HepG2 (cell line): ENCODE data around the gene MUTYH. TPM values are rescaled to one million over a fixed set of nuclear protein-coding genes. Genes with fewer than 3 reads are reported as not detected.

ENCODE experiments used
- ARID2 ChIP-seq: sonication (generic); formaldehyde crosslinking; IDR thresholded peaks from 2 replicates; pipeline ENCODE4 v1.8.1; 2022; ENCODE audit warnings: mild to moderate bottlenecking, missing genetic modification reagents, borderline replicate concordance
- FOXA3 ChIP-seq: IDR thresholded peaks from 2 replicates; pipeline ENCODE4 v1.6.1; 2016; ENCODE audit warnings: missing genetic modification reagents, missing compliant biosample characterization
- FOXO4 ChIP-seq: sonication (generic); formaldehyde crosslinking; conservative IDR thresholded peaks from 2 replicates; pipeline ENCODE4 v1.8.1; 2023; ENCODE audit warnings: missing genetic modification reagents
- KLF9 ChIP-seq: IDR thresholded peaks from 2 replicates; pipeline ENCODE4 v1.6.1; 2016; ENCODE audit warnings: low read depth
- MED1 ChIP-seq: sonication (generic); formaldehyde crosslinking; IDR thresholded peaks from 2 replicates; pipeline ENCODE4 v1.4.0; 2020; ENCODE audit warnings: missing genetic modification reagents
- MEIS2 ChIP-seq: sonication (generic); formaldehyde crosslinking; IDR thresholded peaks from 2 replicates; pipeline ENCODE4 v1.9.0; 2021; ENCODE audit warnings: mild to moderate bottlenecking, missing genetic modification reagents
- NCOR1 ChIP-seq: fragments of 200-600 bp; sonication (generic); IDR thresholded peaks from 2 replicates; pipeline ENCODE4 v1.7.0; 2017; ENCODE audit warnings: antibody characterized with exemption, low read length, borderline replicate concordance
- PPARG ChIP-seq: conservative IDR thresholded peaks from 2 replicates; pipeline ENCODE4 v1.6.1; 2016; ENCODE audit warnings: missing biosample characterization, missing genetic modification reagents
- PRPF4 ChIP-seq: fragments of 200-400 bp; formaldehyde crosslinking; IDR thresholded peaks from 2 replicates; pipeline ENCODE4 v1.6.1; 2016; ENCODE audit warnings: low read length, low read depth; ENCODE audit not compliant: poor library complexity, severe bottlenecking
- SIX1 ChIP-seq: sonication (generic); formaldehyde crosslinking; IDR thresholded peaks from 2 replicates; pipeline ENCODE4 v1.4.0; 2020; ENCODE audit warnings: missing genetic modification reagents, borderline replicate concordance
- SRSF4 ChIP-seq: fragments of 200-400 bp; formaldehyde crosslinking; IDR thresholded peaks from one replicate; pipeline ENCODE4 v1.6.1; 2018; ENCODE audit warnings: mild to moderate bottlenecking, low read depth, low read length, moderate library complexity; ENCODE audit not compliant: poor library complexity, severe bottlenecking
- SRSF9 ChIP-seq: fragments of 200-400 bp; formaldehyde crosslinking; IDR thresholded peaks from 2 replicates; pipeline ENCODE4 v1.6.1; 2018; ENCODE audit warnings: borderline replicate concordance, mild to moderate bottlenecking, low read depth, low read length; ENCODE audit not compliant: insufficient read depth, poor library complexity, severe bottlenecking
- SRY ChIP-seq: sonication (generic); formaldehyde crosslinking; IDR thresholded peaks from 2 replicates; pipeline ENCODE4 v1.8.0; 2022; ENCODE audit warnings: mild to moderate bottlenecking, missing genetic modification reagents
- WIZ ChIP-seq: sonication (generic); formaldehyde crosslinking; IDR thresholded peaks from 2 replicates; pipeline ENCODE4 v1.5.1; 2020; ENCODE audit warnings: mild to moderate bottlenecking, missing genetic modification reagents
- ZBTB14 ChIP-seq: sonication (generic); formaldehyde crosslinking; IDR thresholded peaks from 2 replicates; pipeline ENCODE4 v1.4.0; 2020; ENCODE audit warnings: missing genetic modification reagents
- ZBTB34 ChIP-seq: sonication (generic); formaldehyde crosslinking; IDR thresholded peaks from 2 replicates; pipeline ENCODE4 v1.8.0; 2022; ENCODE audit warnings: mild to moderate bottlenecking, missing genetic modification reagents
- ZBTB43 ChIP-seq: sonication (generic); formaldehyde crosslinking; conservative IDR thresholded peaks from 2 replicates; pipeline ENCODE4 v1.4.0; 2020; ENCODE audit warnings: missing genetic modification reagents
- ZFP90 ChIP-seq: sonication (generic); formaldehyde crosslinking; IDR thresholded peaks from 2 replicates; pipeline ENCODE4 v1.8.0; 2022; ENCODE audit warnings: missing genetic modification reagents, mild to moderate bottlenecking, inconsistent platforms, borderline replicate concordance
- ZNF577 ChIP-seq: sonication (generic); formaldehyde crosslinking; IDR thresholded peaks from 2 replicates; pipeline ENCODE4 v1.4.0; 2020; ENCODE audit warnings: mild to moderate bottlenecking, low read depth, missing genetic modification reagents, borderline replicate concordance
- polyA plus RNA-seq, 8 experiments: library from polyadenylated mRNA; depleted of rRNA in 3 of 8; stranded (reverse) in 7 of 8; unstranded in 1 of 8; fragments of >200 nt; fragmentation: Illumina TruSeq in 4 of 8; extraction: Trizol in 4 of 8; gene quantifications; 2 replicates each; pipeline versions ENCODE4 v1.2.1 to v1.2.3, GENCODE V29; 2011 to 2016; ENCODE audit warnings: low read depth in 4 of 8, missing spikeins in 1 of 8, mixed read lengths in 1 of 8; ENCODE audit not compliant: insufficient read depth in 1 of 8
- total RNA-seq, 5 experiments: library from RNA; depleted of rRNA; stranded (reverse); fragments of >200 nt; fragmentation: Illumina TruSeq; extraction: Trizol; gene quantifications; 2 replicates each; pipeline ENCODE4 v1.2.3, GENCODE V29; 2016; ENCODE audit warnings: low read depth in 1 of 5
- TF ChIP-seq, protein P1 (sequence below): sonication (generic); formaldehyde crosslinking; IDR thresholded peaks from 2 replicates; pipeline ENCODE4 v1.5.0; 2020; ENCODE audit warnings: mild to moderate bottlenecking, missing genetic modification reagents

MUTYH gene
- total and polyA plus RNA-seq, 2 of the 13 experiments (the other 11 are each of a cell fraction or from before 2014, with no cell fraction given) = 16.3 to 17.1 TPM

DNA sequence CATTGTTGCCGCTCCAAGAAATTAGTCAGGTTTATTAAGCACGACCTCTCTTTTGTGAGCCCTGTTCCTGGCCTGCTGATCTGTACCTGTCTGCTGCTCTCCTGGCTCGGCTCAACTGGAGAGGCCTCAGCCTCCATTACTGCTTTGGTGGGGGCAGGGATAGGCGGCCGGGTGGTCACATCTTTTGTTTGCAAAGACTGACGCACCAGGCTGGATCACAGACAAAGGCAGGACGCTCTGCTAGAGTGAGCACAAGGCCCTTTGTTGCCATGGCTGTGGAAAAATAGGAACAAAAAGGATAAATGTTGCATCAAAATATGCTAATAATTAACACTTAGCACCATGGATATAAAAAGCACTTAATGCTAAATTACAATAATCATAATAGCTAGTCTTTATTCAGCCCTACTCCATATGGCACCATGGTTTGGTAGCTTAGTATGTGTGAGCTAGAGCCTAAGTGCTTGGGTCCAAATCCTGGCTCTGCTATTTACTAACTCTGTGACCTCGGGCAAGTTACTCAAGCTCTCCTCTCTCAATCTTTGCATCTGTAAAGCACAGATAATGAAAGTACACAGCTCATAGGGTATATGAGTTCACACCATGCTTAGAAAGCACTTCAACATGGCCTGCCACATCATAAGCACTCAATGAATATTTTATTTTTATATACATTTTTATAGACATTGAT is 42.4 kb downstream of the MUTYH start (continued):
- TF ChIP-seq, protein P1, sequence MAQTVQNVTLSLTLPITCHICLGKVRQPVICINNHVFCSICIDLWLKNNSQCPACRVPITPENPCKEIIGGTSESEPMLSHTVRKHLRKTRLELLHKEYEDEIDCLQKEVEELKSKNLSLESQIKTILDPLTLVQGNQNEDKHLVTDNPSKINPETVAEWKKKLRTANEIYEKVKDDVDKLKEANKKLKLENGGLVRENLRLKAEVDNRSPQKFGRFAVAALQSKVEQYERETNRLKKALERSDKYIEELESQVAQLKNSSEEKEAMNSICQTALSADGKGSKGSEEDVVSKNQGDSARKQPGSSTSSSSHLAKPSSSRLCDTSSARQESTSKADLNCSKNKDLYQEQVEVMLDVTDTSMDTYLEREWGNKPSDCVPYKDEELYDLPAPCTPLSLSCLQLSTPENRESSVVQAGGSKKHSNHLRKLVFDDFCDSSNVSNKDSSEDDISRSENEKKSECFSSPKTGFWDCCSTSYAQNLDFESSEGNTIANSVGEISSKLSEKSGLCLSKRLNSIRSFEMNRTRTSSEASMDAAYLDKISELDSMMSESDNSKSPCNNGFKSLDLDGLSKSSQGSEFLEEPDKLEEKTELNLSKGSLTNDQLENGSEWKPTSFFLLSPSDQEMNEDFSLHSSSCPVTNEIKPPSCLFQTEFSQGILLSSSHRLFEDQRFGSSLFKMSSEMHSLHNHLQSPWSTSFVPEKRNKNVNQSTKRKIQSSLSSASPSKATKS = no peak
- no peak for TF ChIP-seq ZNF577 (CRISPR knock-in tag)
- TF ChIP-seq MED1 = peak; percentile 52; the same call in 1 of the 2 replicates
- TF ChIP-seq MEIS2 (CRISPR knock-in tag) = no peak
- no peak for TF ChIP-seq FOXO4
- peak; percentile 83 for TF ChIP-seq FOXA3 (CRISPR knock-in tag)
- no peak for TF ChIP-seq ZFP90 (CRISPR knock-in tag)
- 0 out of 2 replicates have a peak, but pooled peaks have one; percentile 26 for TF ChIP-seq ZBTB34
- TF ChIP-seq NCOR1 = peak; percentile 72; the same call in 1 of the 2 replicates
- TF ChIP-seq SRSF9 = no peak
- no peak; the same call in 1 of the 2 replicates for TF ChIP-seq PPARG (CRISPR knock-in tag)
- peak; percentile 12; the same call in 1 of the 2 replicates for TF ChIP-seq WIZ (CRISPR knock-in tag)
- TF ChIP-seq SIX1 = no peak
- TF ChIP-seq ZBTB14 = no peak
- TF ChIP-seq SRSF4 = no peak
- TF ChIP-seq ZBTB43 = no peak
- no peak for TF ChIP-seq SRY (CRISPR knock-in tag)
- no peak for TF ChIP-seq PRPF4
- no peak for TF ChIP-seq ARID2 (CRISPR knock-in tag)
- no peak for TF ChIP-seq KLF9
